Mesendoderm (in vitro differentiated cells): ENCODE data around the gene DENND1A.

Source experiments
- DNase-seq: peaks from one replicate; pipeline ENCODE4 v3.0.0; 2013
- H2AK5ac ChIP-seq: 2 replicates; pipeline ENCODE4 v1.6.1; 2013; ENCODE audit warnings: low read length, inconsistent platforms
- H2BK120ac ChIP-seq: 2 replicates; pipeline ENCODE4 v1.6.1; 2013; ENCODE audit warnings: low read depth, mild to moderate bottlenecking, low read length, moderate library complexity, mixed read lengths
- H2BK15ac ChIP-seq: replicated peaks from 2 replicates; pipeline ENCODE4 v1.6.1; 2013; ENCODE audit warnings: low read depth, mild to moderate bottlenecking, moderate library complexity
- H2BK5ac ChIP-seq: 2 replicates; pipeline ENCODE4 v1.6.1; 2013; ENCODE audit warnings: low read length, inconsistent platforms
- H3K18ac ChIP-seq: 2 replicates; pipeline ENCODE4 v1.6.1; 2013; ENCODE audit warnings: mild to moderate bottlenecking, low read length, mixed read lengths
- H3K23ac ChIP-seq: one replicate; pipeline ENCODE4 v1.6.1; 2013; ENCODE audit warnings: low read length
- H3K27ac ChIP-seq: 2 replicates; pipeline ENCODE4 v1.5.1; 2013; ENCODE audit warnings: low read depth, mild to moderate bottlenecking, inconsistent platforms, low read length, moderate library complexity
- H3K27me3 ChIP-seq: 2 replicates; pipeline ENCODE4 v1.6.1; 2013; ENCODE audit warnings: low read length, control low read depth, mild to moderate bottlenecking, inconsistent platforms; ENCODE audit not compliant: insufficient read depth, poor library complexity
- H3K36me3 ChIP-seq: 2 replicates; pipeline ENCODE4 v1.6.1; 2013; ENCODE audit warnings: low read length, inconsistent platforms; ENCODE audit not compliant: control insufficient read depth, insufficient read depth
- H3K4ac ChIP-seq: one replicate; pipeline ENCODE4 v1.6.1; 2013; ENCODE audit warnings: low read depth, mild to moderate bottlenecking, low read length, moderate library complexity
- H3K4me1 ChIP-seq: 2 replicates; pipeline ENCODE4 v1.6.1; 2013; ENCODE audit warnings: low read depth, low read length, inconsistent platforms; ENCODE audit not compliant: control insufficient read depth
- H3K4me2 ChIP-seq: 2 replicates; pipeline ENCODE4 v1.6.1; 2013; ENCODE audit warnings: low read length
- H3K4me3 ChIP-seq: 2 replicates; pipeline ENCODE4 v1.5.1; 2013; ENCODE audit warnings: mild to moderate bottlenecking, low read length
- H3K56ac ChIP-seq: one replicate; pipeline ENCODE4 v1.6.1; 2013; ENCODE audit warnings: low read length
- H3K79me1 ChIP-seq: 2 replicates; pipeline ENCODE4 v1.6.1; 2013; ENCODE audit warnings: low read length, inconsistent platforms
- H3K79me2 ChIP-seq: 2 replicates; pipeline ENCODE4 v1.6.1; 2013; ENCODE audit warnings: mild to moderate bottlenecking, low read length; ENCODE audit not compliant: control insufficient read depth, insufficient read depth
- H3K9ac ChIP-seq: 2 replicates; pipeline ENCODE4 v1.6.1; 2013; ENCODE audit warnings: low read length, inconsistent platforms
- H4K5ac ChIP-seq: one replicate; pipeline ENCODE4 v1.6.1; 2013; ENCODE audit warnings: low read length
- H4K8ac ChIP-seq: one replicate; pipeline ENCODE4 v1.6.1; 2013; ENCODE audit warnings: low read depth, mild to moderate bottlenecking, control low read depth, low read length, moderate library complexity
- WGBS: extraction: QIAGEN DNeasy Blood & Tissue Kit; methylation state at CpG from one replicate; pipeline ENCODE4 v1.1.7; 2013; ENCODE audit warnings: low lambda C conversion rate, missing lambda C conversion rate; ENCODE audit not compliant: insufficient coverage; ENCODE audit errors: extremely low coverage; 5-methylcytosine and 5-hydroxymethylcytosine counted together

DENND1A gene

GRCh38 chr9:123876750-123877149 is 53.2 kb downstream of the DENND1A start:
- Histone ChIP-seq H4K8ac (no peak overlapping the region), H2BK5ac (no peak overlapping the region), H3K9ac (no peak overlapping the region), H2BK15ac (no peak overlapping the region), H4K5ac (no peak overlapping the region), H3K27ac (no peak overlapping the region), H3K23ac (no peak overlapping the region), H3K4me1 (no peaks in the 10 kb centered on the region), H3K79me2 (no peaks in the 10 kb centered on the region), H2BK120ac (no peak overlapping the region), H3K4me2 (no peak overlapping the region), H3K56ac (no peak overlapping the region), H3K27me3 (no peaks in the 10 kb centered on the region), H3K4ac (no peak overlapping the region), H3K79me1 (no peaks in the 10 kb centered on the region), H2AK5ac (no peak overlapping the region), H3K36me3 (no peaks in the 10 kb centered on the region), H3K18ac (no peak overlapping the region), H3K4me3 (no peak overlapping the region)
- no CpG with 5 or more reads among the region's 1 CpG for WGBS
- no peak for DNase-seq

- DNase-seq, result no peak
- H3K27me3 ChIP-seq, result no peaks in the 10 kb centered on the region
- H4K5ac ChIP-seq, result no peak overlapping the region
- no peaks in the 10 kb centered on the region for H3K36me3 ChIP-seq
- no peak overlapping the region for H2BK15ac ChIP-seq
- H2BK120ac ChIP-seq, result no peak overlapping the region
- H2AK5ac ChIP-seq, result no peak overlapping the region
- H3K9ac ChIP-seq, result no peak overlapping the region
- no peak overlapping the region for H3K27ac ChIP-seq
- H3K79me2 ChIP-seq, result no peaks in the 10 kb centered on the region
- no peak overlapping the region for H4K8ac ChIP-seq
- no peaks in the 10 kb centered on the region for H3K79me1 ChIP-seq
- no peak overlapping the region for H3K56ac ChIP-seq
- no peak overlapping the region for H3K4ac ChIP-seq
- WGBS, result no CpG with 5 or more reads among the region's 1 CpG
- H3K4me2 ChIP-seq, result no peak overlapping the region
- no peaks in the 10 kb centered on the region for H3K4me1 ChIP-seq
- no peak overlapping the region for H3K4me3 ChIP-seq
- H2BK5ac ChIP-seq, result no peak overlapping the region
- H3K23ac ChIP-seq, result no peak overlapping the region
- H3K18ac ChIP-seq, result no peak overlapping the region
These were observed 57.2 kb downstream of the DENND1A start for GRCh38 chr9:123872710-123873109.

- WGBS, result no CpG with 5 or more reads among the region's 3 CpGs
- Histone ChIP-seq H3K4ac (no peak overlapping the region), H2BK15ac (no peak overlapping the region)
These were observed 58.1 kb downstream of the DENND1A start for GRCh38 chr9:123871781-123872180.

DNA sequence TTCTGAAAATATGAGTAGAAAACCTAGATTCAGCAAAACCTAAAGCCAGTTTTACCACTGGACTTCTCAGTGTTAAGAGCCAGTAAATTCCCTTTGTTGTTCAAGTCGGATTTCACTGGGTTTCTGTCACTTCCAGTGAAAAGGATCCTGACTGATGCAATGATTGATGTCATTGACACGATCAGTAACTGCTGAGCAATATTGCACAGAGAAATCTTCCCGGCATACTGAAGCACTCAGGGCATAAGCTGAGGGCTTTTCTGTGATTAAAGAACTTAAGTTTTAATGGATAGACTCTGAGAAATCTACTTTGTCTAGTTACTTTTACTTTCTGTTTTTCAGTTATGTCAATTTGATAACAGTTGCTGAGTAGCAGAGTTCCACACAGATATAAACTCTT is 61.9 kb downstream of the DENND1A start:
- DNase-seq, result peak; percentile 43
- H3K4me3 ChIP-seq, result no peak overlapping the region
- no peak overlapping the region for H3K18ac ChIP-seq
- no peak overlapping the region for H4K5ac ChIP-seq
- H3K23ac ChIP-seq, result no peak overlapping the region
- H3K4ac ChIP-seq, result peak overlapping the region; percentile 36
- WGBS, result no CpG with 5 or more reads among the region's 3 CpGs
- H3K27ac ChIP-seq, result no peak overlapping the region
- no peak overlapping the region for H3K4me2 ChIP-seq
- no peak overlapping the region for H2AK5ac ChIP-seq
- no peaks in the 10 kb centered on the region for H3K79me2 ChIP-seq
- H3K4me1 ChIP-seq, result peaks cover 7% of the 10 kb centered on the region
- H4K8ac ChIP-seq, result no peak overlapping the region
- no peaks in the 10 kb centered on the region for H3K36me3 ChIP-seq
- no peaks in the 10 kb centered on the region for H3K79me1 ChIP-seq
- no peak overlapping the region for H2BK15ac ChIP-seq
- no peak overlapping the region for H3K56ac ChIP-seq
- no peaks in the 10 kb centered on the region for H3K27me3 ChIP-seq
- no peak overlapping the region for H2BK120ac ChIP-seq
- no peak overlapping the region for H3K9ac ChIP-seq
- H2BK5ac ChIP-seq, result no peak overlapping the region

More at GRCh38 chr9:123871781-123872180, 58.1 kb downstream of the DENND1A start:
- Histone ChIP-seq H4K5ac (no peak overlapping the region), H3K4me2 (no peak overlapping the region), H2BK120ac (no peak overlapping the region), H2BK5ac (no peak overlapping the region), H3K36me3 (no peaks in the 10 kb centered on the region), H3K79me2 (no peaks in the 10 kb centered on the region), H2AK5ac (no peak overlapping the region), H3K23ac (no peak overlapping the region), H3K27me3 (no peaks in the 10 kb centered on the region), H3K4me1 (no peaks in the 10 kb centered on the region), H3K79me1 (no peaks in the 10 kb centered on the region), H3K18ac (no peak overlapping the region), H4K8ac (no peak overlapping the region), H3K9ac (no peak overlapping the region), H3K4me3 (no peak overlapping the region), H3K27ac (no peak overlapping the region), H3K56ac (no peak overlapping the region)
- peak; percentile 17 for DNase-seq

GRCh38 chr9:123867034-123867433 is 62.9 kb downstream of the DENND1A start:
- Histone ChIP-seq H3K79me1 (no peaks in the 10 kb centered on the region), H3K56ac (no peak overlapping the region), H3K18ac (no peak overlapping the region), H3K36me3 (no peaks in the 10 kb centered on the region), H3K4ac (no peak overlapping the region), H2BK120ac (no peak overlapping the region), H3K9ac (no peak overlapping the region), H3K4me1 (peaks cover 11% of the 10 kb centered on the region), H2BK5ac (no peak overlapping the region), H3K4me2 (no peak overlapping the region), H2AK5ac (no peak overlapping the region), H3K27me3 (no peaks in the 10 kb centered on the region), H2BK15ac (no peak overlapping the region), H3K23ac (no peak overlapping the region), H3K79me2 (no peaks in the 10 kb centered on the region), H4K8ac (no peak overlapping the region), H3K27ac (no peak overlapping the region), H3K4me3 (no peak overlapping the region), H4K5ac (no peak overlapping the region)
- no CpG with 5 or more reads among the region's 3 CpGs for WGBS
- no peak for DNase-seq

DNA sequence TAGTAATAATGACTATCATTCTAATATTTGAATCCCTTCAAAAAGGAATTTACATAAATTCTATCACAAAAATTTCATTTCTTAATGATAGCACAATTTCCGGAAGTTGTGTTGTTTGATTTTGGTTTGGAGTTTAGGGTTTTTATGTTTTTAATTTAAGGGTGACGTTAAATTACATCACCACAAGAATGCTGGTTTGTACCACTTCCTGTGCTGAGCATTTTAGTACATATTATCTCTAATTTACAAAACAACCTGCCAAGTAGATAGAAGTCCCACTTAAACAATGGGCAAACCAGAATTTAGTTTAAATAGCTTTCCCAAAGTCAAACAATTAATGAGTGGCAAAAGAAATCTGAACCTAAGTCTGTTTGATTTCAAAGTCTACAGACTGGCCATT is 63.4 kb downstream of the DENND1A start:
- no peak overlapping the region for H3K4me3 ChIP-seq
- H3K27ac ChIP-seq, result no peak overlapping the region
- H3K4me1 ChIP-seq, result peaks cover 13% of the 10 kb centered on the region
- no peaks in the 10 kb centered on the region for H3K79me1 ChIP-seq
- no peak overlapping the region for H3K4ac ChIP-seq
- H4K5ac ChIP-seq, result no peak overlapping the region
- no peak overlapping the region for H3K56ac ChIP-seq
- H3K36me3 ChIP-seq, result no peaks in the 10 kb centered on the region
- H3K79me2 ChIP-seq, result no peaks in the 10 kb centered on the region
- H3K27me3 ChIP-seq, result no peaks in the 10 kb centered on the region
- H3K18ac ChIP-seq, result no peak overlapping the region
- no peak overlapping the region for H3K9ac ChIP-seq
- H2AK5ac ChIP-seq, result no peak overlapping the region
- H2BK5ac ChIP-seq, result no peak overlapping the region
- H2BK120ac ChIP-seq, result no peak overlapping the region
- H2BK15ac ChIP-seq, result no peak overlapping the region
- H3K23ac ChIP-seq, result no peak overlapping the region
- WGBS, result 100% methylated on average over 2 of the region's 2 CpGs
- no peak overlapping the region for H4K8ac ChIP-seq
- no peak for DNase-seq
- H3K4me2 ChIP-seq, result no peak overlapping the region
